BLaER1 (cell line): ENCODE measurements around the gene FXR1.
A peak's percentile ranks its signal among the peaks of the same experiment; 100 is the strongest.

Experiments
- H3K27ac ChIP-seq: shearing (Covaris generic); formaldehyde crosslinking; 2 replicates; pipeline ENCODE4 v1.8.1; 2022
- H3K27me3 ChIP-seq: shearing (Covaris generic); formaldehyde crosslinking; 2 replicates; pipeline ENCODE4 v1.8.1; 2022
- H3K36me3 ChIP-seq: shearing (Covaris generic); formaldehyde crosslinking; 2 replicates; pipeline ENCODE4 v1.8.1; 2022
- H3K4me1 ChIP-seq: shearing (Covaris generic); formaldehyde crosslinking; 2 replicates; pipeline ENCODE4 v1.8.1; 2022
- H3K4me2 ChIP-seq: shearing (Covaris generic); formaldehyde crosslinking; 2 replicates; pipeline ENCODE4 v1.8.1; 2022
- H3K4me3 ChIP-seq: shearing (Covaris generic); formaldehyde crosslinking; 2 replicates; pipeline ENCODE4 v1.8.1; 2022
- H3K9ac ChIP-seq: shearing (Covaris generic); formaldehyde crosslinking; 2 replicates; pipeline ENCODE4 v1.8.1; 2022
- H3K9me3 ChIP-seq: shearing (Covaris generic); formaldehyde crosslinking; 2 replicates; pipeline ENCODE4 v1.8.1; 2022
- H4K20me1 ChIP-seq: shearing (Covaris generic); formaldehyde crosslinking; 2 replicates; pipeline ENCODE4 v1.8.1; 2022
- Cebpa-rat ChIP-seq: shearing (Covaris generic); IDR thresholded peaks from 2 replicates; pipeline ENCODE4 v1.8.1; 2022

Gene FXR1

DNA sequence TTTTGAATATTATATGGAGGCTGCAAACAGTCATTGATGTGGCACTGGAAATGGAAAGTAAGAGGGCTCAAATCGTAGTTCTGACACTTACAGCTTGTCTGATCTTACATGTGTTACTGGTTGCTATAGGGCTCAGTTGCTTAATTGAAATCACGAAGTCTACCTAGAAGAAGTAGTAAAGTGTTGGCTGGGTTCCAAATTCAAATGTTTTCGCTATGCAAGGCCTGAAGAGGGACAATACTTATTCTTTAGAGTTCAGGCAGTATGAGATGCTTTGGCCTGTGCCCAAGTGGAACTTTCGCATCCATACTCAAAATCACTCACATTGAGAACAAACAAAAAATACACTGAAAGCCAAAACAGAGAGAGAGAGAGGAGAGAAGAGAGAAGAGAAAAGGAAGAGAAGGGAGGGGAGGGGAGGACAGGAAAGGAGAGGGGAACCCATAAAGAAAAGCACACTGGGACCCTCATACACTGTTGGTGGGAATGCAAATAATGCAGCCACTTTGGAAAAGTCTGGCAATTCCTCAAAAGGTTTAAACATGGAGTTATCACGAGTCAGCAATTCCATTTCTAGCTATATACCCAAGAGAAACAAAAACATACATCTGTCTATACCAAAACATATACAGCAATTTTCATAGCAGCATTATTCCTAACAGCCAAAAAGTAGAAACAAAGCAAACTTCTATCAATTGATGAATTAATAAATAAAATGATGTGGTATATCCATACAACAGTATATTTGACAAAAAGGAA lies 2.9 kb upstream of the FXR1 start:
- Histone ChIP-seq H3K4me1 (peaks cover 21% of the 10 kb centered on the region), H3K4me2 (no peak overlapping the region), H3K4me3 (no peak overlapping the region), H3K9me3 (peaks cover 23% of the 10 kb centered on the region), H3K9ac (no peak overlapping the region), H3K27me3 (no peaks in the 10 kb centered on the region), H3K27ac (no peak overlapping the region), H4K20me1 (peaks cover 20% of the 10 kb centered on the region), H3K36me3 (peaks cover 1% of the 10 kb centered on the region; the same call in 1 of the 2 replicates)
- no peak for TF ChIP-seq Cebpa-rat

DNA sequence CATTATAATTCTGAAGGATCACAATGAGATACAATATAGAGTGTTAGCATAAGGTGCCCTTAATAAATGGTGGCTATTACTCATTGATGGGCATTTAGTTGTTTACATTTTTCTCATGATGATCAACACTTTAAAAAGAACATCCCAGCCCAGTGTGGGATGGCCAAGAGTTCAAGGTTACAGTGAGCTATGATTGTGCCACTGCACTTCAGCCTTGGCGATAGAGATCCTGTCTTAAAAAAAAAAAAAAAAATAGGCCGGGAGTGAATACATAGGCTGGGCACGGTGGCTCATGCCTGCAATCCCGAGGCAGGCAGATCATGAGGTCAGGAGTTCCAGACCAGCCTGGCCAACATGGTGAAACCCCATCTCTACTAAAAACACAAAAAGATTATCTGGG lies 1.6 kb upstream of the FXR1 start:
- Histone ChIP-seq H3K4me1 (peaks cover 34% of the 10 kb centered on the region), H3K9me3 (peaks cover 12% of the 10 kb centered on the region), H3K27ac (no peak overlapping the region), H3K36me3 (peaks cover 14% of the 10 kb centered on the region; the same call in 1 of the 2 replicates), H3K4me3 (no peak overlapping the region), H3K27me3 (no peaks in the 10 kb centered on the region), H4K20me1 (peaks cover 33% of the 10 kb centered on the region), H3K4me2 (peak overlapping the region; percentile 91; the same call in 1 of the 2 replicates), H3K9ac (no peak overlapping the region)
- no peak for TF ChIP-seq Cebpa-rat

DNA sequence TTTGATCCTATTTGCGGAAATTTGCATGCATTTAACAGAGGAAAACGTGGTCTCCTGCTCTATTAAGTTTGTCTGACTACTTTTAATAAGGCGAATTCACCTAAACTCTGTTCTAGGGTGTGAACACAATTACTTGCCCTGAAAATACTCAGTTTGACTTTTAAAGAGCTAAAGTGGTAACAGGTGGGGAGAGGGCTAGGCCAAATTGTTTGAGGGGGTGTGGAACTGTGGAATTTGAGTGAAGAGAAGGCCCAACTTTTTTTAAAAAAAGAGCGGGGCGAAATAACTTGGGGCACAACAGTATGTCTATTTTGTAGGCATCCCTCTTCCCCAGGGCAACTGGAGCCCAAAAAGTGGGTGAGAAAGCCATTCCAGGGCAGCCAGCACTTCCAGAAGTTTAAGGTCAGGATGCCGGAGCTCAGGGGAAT lies 580 bp upstream of the FXR1 start:
- no peaks in the 10 kb centered on the region for H3K27me3 ChIP-seq
- H3K36me3 ChIP-seq: peaks cover 25% of the 10 kb centered on the region
- peaks cover 35% of the 10 kb centered on the region for H3K4me1 ChIP-seq
- no peak for TF ChIP-seq Cebpa-rat
- peak overlapping the region; percentile 100 for H3K9ac ChIP-seq
- peak overlapping the region; percentile 99 for H3K4me3 ChIP-seq
- peak overlapping the region; percentile 91 for H3K4me2 ChIP-seq
- H4K20me1 ChIP-seq: peaks cover 43% of the 10 kb centered on the region
- peak overlapping the region; percentile 99 for H3K27ac ChIP-seq
- peaks cover 4% of the 10 kb centered on the region; the same call in 1 of the 2 replicates for H3K9me3 ChIP-seq

DNA sequence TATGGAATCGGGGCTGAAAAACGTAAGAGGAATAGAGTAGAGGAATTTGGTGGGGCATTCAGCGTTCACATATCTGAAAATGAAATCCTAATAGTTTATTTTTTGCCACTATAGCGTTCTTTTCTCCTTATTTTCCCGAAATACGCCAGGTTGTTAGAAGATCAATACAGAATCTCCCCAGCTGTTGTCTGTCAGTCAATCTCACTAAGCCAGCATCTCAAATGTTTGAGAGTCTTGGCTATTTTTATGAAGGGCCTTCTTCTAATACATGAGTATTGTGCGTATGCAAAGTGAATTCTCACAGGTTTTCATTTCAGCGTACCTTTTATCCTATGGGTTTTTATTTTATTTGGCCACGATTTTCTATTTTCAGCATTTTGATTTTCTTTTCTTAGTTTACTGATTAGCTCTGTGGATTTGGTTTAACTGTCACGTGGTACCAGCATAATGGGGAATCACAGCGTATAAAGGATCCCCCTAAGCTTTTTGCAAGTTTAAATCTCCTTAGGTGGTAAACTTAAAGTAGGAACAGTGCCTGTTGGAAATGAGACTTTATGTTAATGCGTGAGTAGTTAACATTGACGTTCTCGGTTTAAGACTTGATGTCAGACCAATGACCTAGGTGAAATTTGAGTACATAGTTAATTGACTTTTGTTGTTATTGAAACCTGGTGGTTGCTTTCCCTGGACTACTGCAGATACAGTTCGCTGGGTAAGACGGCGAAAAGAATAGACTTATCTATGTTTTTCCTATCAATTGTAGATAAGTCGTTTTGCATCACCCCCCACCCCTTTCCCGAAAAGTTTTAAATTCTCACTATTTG lies 1.3 kb downstream of the FXR1 start:
- Histone ChIP-seq H3K4me1 (peaks cover 35% of the 10 kb centered on the region), H3K9me3 (no peaks in the 10 kb centered on the region), H3K9ac (peak overlapping the region; percentile 100), H3K27me3 (no peaks in the 10 kb centered on the region), H4K20me1 (peaks cover 62% of the 10 kb centered on the region), H3K36me3 (peaks cover 39% of the 10 kb centered on the region), H3K27ac (peak overlapping the region; percentile 99), H3K4me2 (peak overlapping the region; percentile 88), H3K4me3 (peak overlapping the region; percentile 99)
- TF ChIP-seq Cebpa-rat: no peak

DNA sequence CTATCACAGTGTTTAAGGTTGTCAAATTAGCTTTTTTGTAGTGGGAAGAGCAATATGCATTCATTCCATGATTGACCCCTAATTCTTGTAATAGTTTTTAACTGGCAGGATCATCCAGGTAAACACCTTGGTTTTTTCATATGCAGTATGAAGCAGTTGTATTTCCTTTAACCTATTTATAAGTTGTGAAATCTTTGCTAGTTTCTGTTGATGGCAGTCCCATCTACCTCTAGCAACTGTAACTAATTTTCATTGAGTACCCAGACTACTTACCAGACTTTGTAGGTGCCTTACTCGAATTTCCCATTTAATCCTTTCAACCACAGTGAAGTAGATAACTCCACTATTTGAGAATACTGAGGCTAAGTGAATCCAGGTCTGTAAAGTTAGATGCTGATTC lies 6.1 kb downstream of the FXR1 start:
- peaks cover 23% of the 10 kb centered on the region for H3K4me1 ChIP-seq
- no peak overlapping the region for H3K4me2 ChIP-seq
- H3K9ac ChIP-seq: no peak overlapping the region
- H3K9me3 ChIP-seq: peaks cover 20% of the 10 kb centered on the region
- H4K20me1 ChIP-seq: peaks cover 100% of the 10 kb centered on the region
- H3K36me3 ChIP-seq: peaks cover 80% of the 10 kb centered on the region
- H3K4me3 ChIP-seq: no peak overlapping the region
- no peaks in the 10 kb centered on the region for H3K27me3 ChIP-seq
- no peak overlapping the region for H3K27ac ChIP-seq
- TF ChIP-seq Cebpa-rat: no peak

DNA sequence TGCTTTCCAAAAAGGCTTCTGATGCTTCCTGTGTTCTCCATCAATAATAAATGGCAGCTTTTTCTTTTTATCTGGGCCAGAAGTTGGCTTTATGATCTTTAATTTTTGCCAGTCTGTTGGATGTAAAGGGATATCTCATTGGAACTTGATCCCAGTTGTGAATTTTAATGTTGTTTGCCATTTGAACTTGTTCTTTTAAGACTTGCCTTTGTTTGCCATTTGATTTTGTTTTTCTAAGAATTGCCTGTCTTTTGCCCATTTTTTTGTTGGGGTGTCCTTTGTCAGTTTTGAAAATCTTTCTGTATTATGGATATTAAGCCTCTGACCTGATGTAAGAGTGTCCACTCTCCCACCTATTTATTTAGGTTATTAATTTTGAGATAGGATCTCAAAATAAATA lies 9.8 kb downstream of the FXR1 start:
- H3K36me3 ChIP-seq: peaks cover 80% of the 10 kb centered on the region
- no peaks in the 10 kb centered on the region for H3K27me3 ChIP-seq
- no peak overlapping the region for H3K4me3 ChIP-seq
- no peak overlapping the region for H3K4me2 ChIP-seq
- TF ChIP-seq Cebpa-rat: no peak
- peaks cover 100% of the 10 kb centered on the region for H4K20me1 ChIP-seq
- H3K27ac ChIP-seq: no peak overlapping the region
- H3K9me3 ChIP-seq: peaks cover 39% of the 10 kb centered on the region
- no peaks in the 10 kb centered on the region for H3K4me1 ChIP-seq
- no peak overlapping the region for H3K9ac ChIP-seq

DNA sequence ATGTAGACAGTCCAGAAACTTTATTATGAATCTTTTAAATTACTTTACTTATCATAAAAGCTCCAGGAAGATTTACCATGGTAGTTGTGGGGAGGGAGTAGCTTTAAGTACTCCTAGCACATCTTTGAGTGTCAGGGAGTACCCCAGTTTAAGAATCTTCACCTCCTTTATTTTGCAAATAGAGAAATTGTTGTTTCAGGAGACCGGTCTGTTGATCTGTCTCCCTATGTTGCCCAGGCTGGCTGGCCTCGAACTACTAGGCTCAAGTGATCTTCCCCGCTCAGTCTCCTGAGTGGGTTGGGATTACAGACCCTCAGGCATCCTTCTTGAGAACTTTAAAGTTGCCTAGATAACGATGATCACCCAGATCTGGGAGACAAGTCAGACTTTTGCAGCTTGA lies 11.1 kb downstream of the FXR1 start:
- Histone ChIP-seq H3K9me3 (peaks cover 43% of the 10 kb centered on the region), H3K27ac (no peak overlapping the region), H3K4me3 (no peak overlapping the region), H4K20me1 (peaks cover 99% of the 10 kb centered on the region), H3K27me3 (no peaks in the 10 kb centered on the region), H3K4me2 (no peak overlapping the region), H3K9ac (no peak overlapping the region), H3K36me3 (peaks cover 79% of the 10 kb centered on the region), H3K4me1 (no peaks in the 10 kb centered on the region)
- no peak for TF ChIP-seq Cebpa-rat

DNA sequence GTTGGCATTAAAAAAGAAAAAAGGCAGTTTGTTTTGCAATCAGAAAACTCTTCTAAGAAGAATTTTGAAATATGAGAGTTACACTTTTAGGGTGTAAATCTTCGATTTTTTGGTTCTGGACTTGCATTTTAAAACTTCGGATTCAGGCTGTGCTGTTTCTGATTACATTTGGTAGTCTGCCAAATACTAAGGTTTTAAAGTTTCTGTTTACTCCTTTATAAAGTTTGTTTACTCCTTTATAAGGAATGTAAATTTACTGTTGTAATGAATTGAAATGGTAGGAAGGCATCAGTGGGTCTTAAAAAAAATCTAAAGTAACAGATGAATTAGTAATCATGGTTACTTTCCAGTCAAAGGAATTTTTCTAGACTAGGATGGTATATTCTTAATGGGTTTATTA lies 14.1 kb downstream of the FXR1 start:
- H3K27ac ChIP-seq: no peak overlapping the region
- 0 out of 2 replicates have a peak, but pooled peaks cover 5% of the 10 kb centered on the region for H3K4me1 ChIP-seq
- H3K9me3 ChIP-seq: peaks cover 37% of the 10 kb centered on the region
- no peak for TF ChIP-seq Cebpa-rat
- H3K4me3 ChIP-seq: no peak overlapping the region
- H3K9ac ChIP-seq: no peak overlapping the region
- peaks cover 99% of the 10 kb centered on the region for H4K20me1 ChIP-seq
- no peak overlapping the region for H3K4me2 ChIP-seq
- peaks cover 69% of the 10 kb centered on the region for H3K36me3 ChIP-seq
- H3K27me3 ChIP-seq: no peaks in the 10 kb centered on the region

DNA sequence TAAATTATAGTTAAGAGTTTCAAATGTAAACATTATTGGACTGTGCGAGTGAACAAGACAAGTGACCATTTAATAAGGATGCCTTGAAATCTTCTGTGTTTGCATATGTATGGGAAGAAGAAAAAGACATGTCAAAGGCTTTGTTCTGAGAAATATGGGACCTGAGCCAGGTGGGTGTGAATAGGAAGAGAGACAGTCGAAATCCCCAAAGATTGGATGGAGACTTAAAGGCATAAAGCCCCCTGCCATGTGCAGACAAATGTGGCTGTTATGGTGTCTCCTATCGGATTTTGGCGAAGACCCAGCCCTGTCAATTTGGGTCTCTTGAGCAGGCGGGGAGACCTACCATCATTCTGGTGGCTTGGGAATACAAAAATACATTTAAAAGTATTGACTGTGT lies 16.9 kb downstream of the FXR1 start:
- Histone ChIP-seq H3K4me3 (no peak overlapping the region), H3K9ac (no peak overlapping the region), H3K9me3 (peaks cover 15% of the 10 kb centered on the region), H3K4me1 (0 out of 2 replicates have a peak, but pooled peaks cover 5% of the 10 kb centered on the region), H3K27ac (no peak overlapping the region), H4K20me1 (peaks cover 99% of the 10 kb centered on the region), H3K4me2 (no peak overlapping the region), H3K36me3 (peaks cover 56% of the 10 kb centered on the region), H3K27me3 (no peaks in the 10 kb centered on the region)
- TF ChIP-seq Cebpa-rat: no peak

DNA sequence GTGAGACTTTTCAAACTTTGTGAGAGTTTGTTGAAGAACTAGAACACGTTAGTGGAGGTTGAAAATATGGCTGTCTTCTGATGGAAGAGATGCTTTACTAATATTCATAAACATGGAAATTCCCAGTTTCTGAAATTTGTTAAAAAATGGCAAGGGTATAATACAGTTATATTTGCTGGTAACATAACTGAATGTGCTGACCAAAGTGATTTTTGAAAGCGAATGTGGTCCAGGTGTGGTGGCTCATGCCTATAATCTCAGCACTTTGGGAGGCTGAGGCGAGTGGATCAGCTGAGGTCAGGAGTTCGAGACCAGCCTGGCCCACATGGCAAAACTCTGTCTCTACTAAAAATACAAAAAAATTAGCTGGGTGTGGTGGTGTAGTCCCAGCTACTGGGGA lies 18.1 kb downstream of the FXR1 start:
- Histone ChIP-seq H3K4me3 (no peak overlapping the region), H4K20me1 (peaks cover 99% of the 10 kb centered on the region), H3K4me2 (no peak overlapping the region), H3K9ac (no peak overlapping the region), H3K9me3 (peaks cover 4% of the 10 kb centered on the region; the same call in 1 of the 2 replicates), H3K27me3 (no peaks in the 10 kb centered on the region), H3K36me3 (peaks cover 52% of the 10 kb centered on the region), H3K4me1 (0 out of 2 replicates have a peak, but pooled peaks cover 5% of the 10 kb centered on the region), H3K27ac (no peak overlapping the region)
- no peak for TF ChIP-seq Cebpa-rat
